ENCODE data around the gene RGS1.

RGS1 gene

DNA sequence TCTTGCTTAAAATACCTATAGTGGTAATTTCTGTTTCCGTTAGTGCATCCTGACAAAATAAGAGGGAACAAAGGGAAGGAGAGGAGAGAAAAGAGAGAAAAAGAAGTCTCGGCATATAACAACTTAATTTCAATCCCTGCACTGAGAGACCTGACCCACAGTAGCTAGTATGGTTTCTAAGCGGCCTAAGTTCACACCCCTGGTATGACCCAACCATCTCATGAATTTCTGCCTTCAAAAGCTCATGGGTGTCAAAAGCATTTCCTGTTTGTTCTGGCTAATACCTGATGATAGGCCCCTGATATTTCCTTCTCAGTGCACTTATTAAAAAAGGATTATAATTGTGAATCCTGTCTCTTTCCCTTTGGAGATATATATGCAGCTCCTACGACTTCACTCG is 32.1 kb upstream of the RGS1 start:
- peaks cover 24% of the 10 kb centered on the region for H3K4me1 Mint-ChIP-seq (ENCODE audit: low read depth)
- intact Hi-C loops (cut with micrococcal nuclease) = no loop called here
- no peaks in the 10 kb centered on the region for H3K27me3 Mint-ChIP-seq
- H3K27ac Mint-ChIP-seq = peak overlapping the region; percentile 26
- no peaks in the 10 kb centered on the region for H3K36me3 Mint-ChIP-seq (ENCODE audit: low read depth)
- no peaks in the 10 kb centered on the region for H3K9me3 Mint-ChIP-seq
- no peak overlapping the region for H3K4me3 Mint-ChIP-seq

DNA sequence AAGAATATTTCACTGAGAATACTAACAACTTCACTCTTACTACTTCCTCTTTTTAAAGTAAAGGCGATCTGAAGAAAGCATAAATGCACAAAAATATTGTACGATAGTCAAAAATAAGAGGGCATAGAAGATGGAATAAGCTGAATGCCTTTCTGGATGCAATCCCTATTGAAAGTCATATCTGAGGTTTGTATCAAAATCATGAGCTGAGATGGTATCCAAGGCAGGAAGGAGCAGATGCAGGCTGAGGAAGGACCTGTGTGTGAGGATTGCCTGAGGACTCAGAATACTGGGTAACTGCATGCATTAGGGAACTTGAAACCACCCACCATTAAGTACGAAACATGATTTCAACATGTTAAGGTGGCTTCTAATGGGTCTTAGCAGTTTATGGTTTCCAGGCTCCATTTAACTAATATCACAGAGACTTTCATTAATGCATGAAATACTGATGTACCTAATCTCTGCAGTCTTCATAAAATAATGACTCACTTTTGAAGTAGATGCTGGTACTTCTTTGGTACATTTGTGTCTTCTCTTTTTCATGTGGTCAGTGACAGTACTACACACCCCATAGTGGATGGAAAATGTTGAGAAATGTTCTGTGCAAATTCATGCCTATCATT is 29.6 kb upstream of the RGS1 start:
- H3K36me3 Mint-ChIP-seq (ENCODE audit: low read depth) = no peaks in the 10 kb centered on the region
- H3K4me3 Mint-ChIP-seq = peak overlapping the region; percentile 52
- H3K9me3 Mint-ChIP-seq = no peaks in the 10 kb centered on the region
- peaks cover 25% of the 10 kb centered on the region for H3K4me1 Mint-ChIP-seq (ENCODE audit: low read depth)
- H3K27me3 Mint-ChIP-seq = no peaks in the 10 kb centered on the region
- H3K27ac Mint-ChIP-seq = peak overlapping the region; percentile 77
- intact Hi-C loops (cut with micrococcal nuclease) = loop anchor here (1.0 to 5.0 kb wide), 2 partner anchors 16 to 34 kb away; no protein-coding TSS in a partner anchor

DNA sequence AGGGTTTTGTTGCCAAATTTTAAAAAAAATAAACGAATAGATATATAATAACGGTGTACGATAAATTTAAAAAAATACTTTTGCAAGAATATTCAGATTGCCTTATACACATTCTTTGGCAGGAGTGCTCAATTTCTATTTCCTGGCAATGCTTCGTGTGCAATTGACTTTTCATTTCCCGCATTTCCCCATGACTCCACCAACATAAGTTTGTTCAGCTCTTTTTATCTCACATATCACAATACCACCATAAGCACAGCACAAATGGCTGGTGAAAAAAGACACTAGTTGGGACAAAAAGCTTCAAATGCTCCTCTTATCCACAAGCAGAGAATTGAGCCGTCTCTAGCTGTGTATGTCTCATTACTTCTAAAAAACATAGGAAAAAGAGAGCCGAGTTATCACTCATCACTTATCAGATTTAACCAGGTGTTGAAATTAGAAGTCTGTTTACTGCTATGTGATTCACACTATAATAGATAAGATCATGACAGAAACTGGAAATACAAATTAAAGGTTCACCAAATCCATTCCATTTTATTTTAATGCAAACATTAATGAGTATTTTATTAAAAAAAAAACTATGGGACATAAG is 28.9 kb upstream of the RGS1 start:
- no peaks in the 10 kb centered on the region for H3K27me3 Mint-ChIP-seq
- peaks cover 29% of the 10 kb centered on the region for H3K4me1 Mint-ChIP-seq (ENCODE audit: low read depth)
- intact Hi-C loops (cut with micrococcal nuclease) = loop anchor here (5.0 kb wide), 1 partner anchor 34 kb away; no protein-coding TSS in a partner anchor
- H3K4me3 Mint-ChIP-seq = no peak overlapping the region
- no peak overlapping the region for H3K27ac Mint-ChIP-seq
- H3K9me3 Mint-ChIP-seq = no peaks in the 10 kb centered on the region
- no peaks in the 10 kb centered on the region for H3K36me3 Mint-ChIP-seq (ENCODE audit: low read depth)

DNA sequence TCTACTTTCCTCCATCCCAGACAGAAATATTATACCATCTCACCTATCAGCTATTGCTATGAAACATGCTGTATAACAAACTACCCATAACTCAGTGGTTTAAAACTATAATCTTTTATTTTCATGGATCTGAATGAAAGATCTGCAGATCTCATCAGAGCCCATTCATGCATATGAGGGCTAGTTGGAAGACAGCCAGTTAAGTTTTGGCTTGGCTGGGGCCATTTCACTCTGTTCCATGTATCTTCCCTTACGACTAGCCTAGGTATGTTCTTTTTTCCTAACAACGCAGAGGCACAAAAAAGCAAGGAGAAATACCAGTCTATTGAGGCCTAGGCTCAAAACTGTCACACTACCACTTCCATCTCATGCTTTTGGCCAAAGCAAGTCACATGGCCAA is 28.1 kb upstream of the RGS1 start:
- Mint-ChIP-seq H3K27ac (no peak overlapping the region), H3K27me3 (no peaks in the 10 kb centered on the region), H3K4me3 (no peak overlapping the region), H3K9me3 (no peaks in the 10 kb centered on the region), H3K4me1 (ENCODE audit: low read depth) (peaks cover 29% of the 10 kb centered on the region), H3K36me3 (ENCODE audit: low read depth) (no peaks in the 10 kb centered on the region)
- intact Hi-C loops (cut with micrococcal nuclease) = loop anchor here (5.0 kb wide), 1 partner anchor 35 kb away; no protein-coding TSS in a partner anchor

DNA sequence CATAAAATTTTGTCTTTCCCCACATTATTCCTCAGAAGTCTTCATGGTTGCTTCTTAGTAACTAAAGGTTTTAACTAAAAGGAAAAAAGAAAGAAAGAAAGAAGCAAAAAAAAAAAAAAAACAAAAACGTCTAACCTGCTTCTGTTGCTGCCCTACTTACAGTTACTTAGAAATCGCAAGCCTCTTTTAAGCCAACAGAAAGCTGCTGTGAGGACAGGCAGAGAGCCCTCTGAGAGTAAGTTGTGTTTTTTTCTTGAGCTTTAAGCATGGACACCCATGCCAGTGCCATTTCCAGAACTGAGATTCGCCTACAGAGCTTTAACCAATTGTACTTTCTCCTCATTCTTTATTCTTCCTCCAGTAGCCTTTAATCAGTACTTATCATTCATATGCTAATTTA is 25.6 kb upstream of the RGS1 start:
- no peaks in the 10 kb centered on the region for H3K27me3 Mint-ChIP-seq
- H3K4me1 Mint-ChIP-seq (ENCODE audit: low read depth) = peaks cover 23% of the 10 kb centered on the region
- no peaks in the 10 kb centered on the region for H3K36me3 Mint-ChIP-seq (ENCODE audit: low read depth)
- H3K9me3 Mint-ChIP-seq = no peaks in the 10 kb centered on the region
- H3K27ac Mint-ChIP-seq = peak overlapping the region; percentile 68
- intact Hi-C loops (cut with micrococcal nuclease) = loop anchor here (5.0 kb wide), 1 partner anchor 38 kb away; no protein-coding TSS in a partner anchor
- H3K4me3 Mint-ChIP-seq = no peak overlapping the region

DNA sequence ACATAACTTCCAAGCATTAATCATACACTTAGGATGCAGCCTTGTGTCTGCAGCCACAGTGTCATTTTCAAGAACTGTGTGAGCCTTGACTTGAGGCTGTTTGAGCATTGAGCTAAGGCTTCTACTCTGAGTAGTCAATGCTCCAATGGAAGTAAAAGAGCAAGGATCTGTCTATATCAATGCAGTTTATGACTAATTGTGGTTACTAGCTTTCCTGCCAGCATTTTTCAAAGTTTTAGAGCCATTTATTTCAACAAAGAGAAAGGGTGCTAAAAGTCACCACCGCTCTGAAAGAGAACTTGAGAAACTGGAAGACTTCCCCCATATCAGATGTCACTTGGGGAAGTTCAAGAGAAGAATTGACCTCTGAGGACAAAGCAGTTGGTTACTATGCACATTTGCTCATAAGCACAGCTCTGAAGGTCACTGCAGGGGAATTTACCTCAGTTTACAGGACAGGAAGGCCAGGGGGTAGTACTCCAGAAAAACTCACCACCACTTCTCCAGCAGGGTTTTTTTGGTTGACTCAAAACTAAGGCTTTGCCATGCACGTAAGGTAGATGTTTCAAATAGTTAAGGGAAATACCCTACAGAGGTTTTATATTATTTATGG is 24.5 kb upstream of the RGS1 start:
- Mint-ChIP-seq H3K36me3 (ENCODE audit: low read depth) (no peaks in the 10 kb centered on the region), H3K4me3 (no peak overlapping the region), H3K27me3 (no peaks in the 10 kb centered on the region), H3K9me3 (no peaks in the 10 kb centered on the region), H3K4me1 (ENCODE audit: low read depth) (peaks cover 20% of the 10 kb centered on the region), H3K27ac (peak overlapping the region; percentile 76)
- intact Hi-C loops (cut with micrococcal nuclease) = no loop called here

DNA sequence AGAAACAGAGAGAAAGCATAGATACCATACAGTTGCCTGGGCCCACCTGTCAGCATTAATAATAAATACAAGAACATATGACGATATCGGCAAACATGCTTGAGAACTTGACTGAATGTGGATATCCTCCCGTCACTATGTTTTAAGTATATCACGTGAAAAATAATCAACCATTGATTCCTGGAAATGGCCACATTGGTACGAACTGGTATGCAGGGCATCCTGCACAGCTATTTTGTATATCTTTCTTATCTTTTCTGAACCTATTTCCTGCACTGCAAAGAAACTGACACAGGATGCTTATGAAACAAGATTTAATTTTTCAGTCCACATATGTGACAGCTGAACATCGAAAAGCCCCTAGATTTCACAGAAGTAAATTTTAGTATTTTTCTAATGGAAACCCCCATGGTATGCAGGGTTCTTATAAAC is 22.8 kb upstream of the RGS1 start:
- no peak overlapping the region for H3K27ac Mint-ChIP-seq

DNA sequence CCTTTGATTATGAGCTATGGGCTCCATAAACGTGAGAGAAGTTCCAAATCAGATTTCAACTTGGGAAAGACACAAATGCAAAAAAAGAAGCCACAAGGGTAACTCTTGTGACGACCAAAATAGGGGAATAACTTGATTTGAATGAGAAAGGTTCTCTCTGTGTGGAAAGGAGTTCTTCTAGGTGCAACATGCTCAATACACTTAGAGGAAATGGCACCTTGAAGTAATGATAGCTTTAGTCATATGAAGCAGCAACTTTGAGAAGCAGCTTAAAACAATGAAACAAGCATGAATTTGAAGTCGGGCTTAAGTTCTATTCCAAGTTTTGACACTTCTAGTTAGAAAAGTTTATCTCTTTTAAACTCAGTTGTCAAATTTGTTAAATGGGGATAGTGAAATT is 21.8 kb upstream of the RGS1 start:
- no peak overlapping the region for H3K4me3 Mint-ChIP-seq
- no peaks in the 10 kb centered on the region for H3K36me3 Mint-ChIP-seq (ENCODE audit: low read depth)
- no peaks in the 10 kb centered on the region for H3K9me3 Mint-ChIP-seq
- H3K27me3 Mint-ChIP-seq = no peaks in the 10 kb centered on the region
- peaks cover 14% of the 10 kb centered on the region for H3K4me1 Mint-ChIP-seq (ENCODE audit: low read depth)
- intact Hi-C loops (cut with micrococcal nuclease) = no loop called here
- no peak overlapping the region for H3K27ac Mint-ChIP-seq

More for the DNA sequence above, 22.8 kb upstream of the RGS1 start:
- Mint-ChIP-seq H3K36me3 (ENCODE audit: low read depth) (no peaks in the 10 kb centered on the region), H3K27me3 (no peaks in the 10 kb centered on the region), H3K9me3 (no peaks in the 10 kb centered on the region), H3K4me3 (no peak overlapping the region), H3K4me1 (ENCODE audit: low read depth) (peaks cover 14% of the 10 kb centered on the region)
- intact Hi-C loops (cut with micrococcal nuclease) = no loop called here

DNA sequence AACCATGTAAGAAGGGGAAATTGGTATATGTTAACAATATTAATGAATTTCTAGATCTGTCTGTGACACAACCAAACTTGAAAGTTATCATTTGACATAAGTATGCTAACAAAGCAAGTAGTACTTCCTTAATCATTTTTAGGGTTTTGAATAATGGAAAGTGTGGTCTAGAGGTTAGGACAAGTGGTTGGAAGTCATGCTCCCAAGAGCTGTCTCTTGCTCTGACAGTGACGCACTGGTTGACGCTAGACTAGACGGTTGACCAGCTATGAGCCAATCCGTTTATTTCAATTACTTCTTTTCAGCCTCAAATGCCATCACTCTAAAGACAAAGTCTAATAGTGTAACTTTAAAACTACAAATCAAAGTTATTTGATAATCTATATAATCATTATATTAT is 20.7 kb upstream of the RGS1 start:
- no peaks in the 10 kb centered on the region for H3K36me3 Mint-ChIP-seq (ENCODE audit: low read depth)
- H3K27me3 Mint-ChIP-seq = no peaks in the 10 kb centered on the region
- H3K4me1 Mint-ChIP-seq (ENCODE audit: low read depth) = peaks cover 13% of the 10 kb centered on the region
- H3K9me3 Mint-ChIP-seq = no peaks in the 10 kb centered on the region
- no peak overlapping the region for H3K4me3 Mint-ChIP-seq
- intact Hi-C loops (cut with micrococcal nuclease) = no loop called here
- H3K27ac Mint-ChIP-seq = no peak overlapping the region

DNA sequence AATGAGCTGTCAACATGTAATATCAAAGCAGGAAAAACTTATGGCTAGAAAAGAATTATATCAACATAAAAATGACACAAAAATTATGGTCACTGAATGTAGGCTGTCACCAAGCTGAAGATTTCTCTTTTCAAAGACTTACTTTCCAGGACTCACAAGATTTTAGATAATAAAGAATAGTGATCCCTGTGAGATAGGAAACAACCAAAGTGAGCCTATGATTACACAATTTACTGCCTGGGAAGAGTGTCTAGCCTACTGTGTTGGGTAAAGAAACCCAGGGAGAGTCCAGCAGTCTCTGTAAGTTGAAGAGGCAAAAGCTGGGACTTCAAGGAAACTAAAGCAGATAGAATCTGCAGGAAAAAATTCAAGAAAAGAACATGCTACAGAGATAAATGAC is 20.2 kb upstream of the RGS1 start:
- Mint-ChIP-seq H3K36me3 (ENCODE audit: low read depth) (no peaks in the 10 kb centered on the region), H3K27me3 (no peaks in the 10 kb centered on the region), H3K4me3 (no peak overlapping the region), H3K9me3 (no peaks in the 10 kb centered on the region), H3K27ac (no peak overlapping the region), H3K4me1 (ENCODE audit: low read depth) (peaks cover 8% of the 10 kb centered on the region)
- intact Hi-C loops (cut with micrococcal nuclease) = no loop called here

DNA sequence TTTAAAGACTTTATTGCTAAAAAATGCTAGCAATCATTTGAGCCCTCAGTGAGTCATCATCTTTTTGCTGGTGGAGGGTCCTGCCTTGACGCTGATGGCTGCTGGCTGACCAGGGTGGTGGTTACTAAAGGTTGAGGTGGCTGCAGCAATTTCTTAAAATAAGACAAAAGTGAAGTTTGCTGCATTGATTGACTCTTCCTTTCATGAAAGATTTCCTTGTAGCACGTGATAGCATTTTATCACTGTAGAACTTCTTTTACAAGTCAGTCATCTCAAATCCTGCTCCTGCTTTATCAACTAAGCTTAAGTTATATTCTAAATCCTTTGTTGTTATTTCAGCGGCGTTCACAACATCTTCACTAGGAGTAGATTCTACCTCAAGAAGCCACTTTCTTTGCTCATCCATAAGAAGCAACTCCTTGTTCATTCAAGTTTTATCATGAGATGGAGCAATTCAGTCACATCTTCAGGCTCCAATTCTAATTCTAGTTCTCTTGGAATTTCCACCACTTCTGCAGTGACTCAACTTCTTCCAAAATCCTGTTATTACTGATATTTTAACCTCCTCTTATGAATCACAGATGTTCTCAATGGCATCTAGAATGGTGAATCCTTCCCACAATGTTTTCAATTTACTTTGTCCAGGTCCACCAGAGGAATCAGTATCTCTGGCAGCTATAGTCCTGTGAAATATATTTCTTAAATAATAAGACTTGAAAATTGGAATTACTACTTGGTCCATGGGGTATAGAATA is 17.6 kb upstream of the RGS1 start:
- H3K4me3 Mint-ChIP-seq = no peak overlapping the region
- intact Hi-C loops (cut with micrococcal nuclease) = no loop called here
- no peaks in the 10 kb centered on the region for H3K9me3 Mint-ChIP-seq
- peaks cover 4% of the 10 kb centered on the region for H3K4me1 Mint-ChIP-seq (ENCODE audit: low read depth)
- H3K27me3 Mint-ChIP-seq = no peaks in the 10 kb centered on the region
- no peak overlapping the region for H3K27ac Mint-ChIP-seq
- H3K36me3 Mint-ChIP-seq (ENCODE audit: low read depth) = no peaks in the 10 kb centered on the region

DNA sequence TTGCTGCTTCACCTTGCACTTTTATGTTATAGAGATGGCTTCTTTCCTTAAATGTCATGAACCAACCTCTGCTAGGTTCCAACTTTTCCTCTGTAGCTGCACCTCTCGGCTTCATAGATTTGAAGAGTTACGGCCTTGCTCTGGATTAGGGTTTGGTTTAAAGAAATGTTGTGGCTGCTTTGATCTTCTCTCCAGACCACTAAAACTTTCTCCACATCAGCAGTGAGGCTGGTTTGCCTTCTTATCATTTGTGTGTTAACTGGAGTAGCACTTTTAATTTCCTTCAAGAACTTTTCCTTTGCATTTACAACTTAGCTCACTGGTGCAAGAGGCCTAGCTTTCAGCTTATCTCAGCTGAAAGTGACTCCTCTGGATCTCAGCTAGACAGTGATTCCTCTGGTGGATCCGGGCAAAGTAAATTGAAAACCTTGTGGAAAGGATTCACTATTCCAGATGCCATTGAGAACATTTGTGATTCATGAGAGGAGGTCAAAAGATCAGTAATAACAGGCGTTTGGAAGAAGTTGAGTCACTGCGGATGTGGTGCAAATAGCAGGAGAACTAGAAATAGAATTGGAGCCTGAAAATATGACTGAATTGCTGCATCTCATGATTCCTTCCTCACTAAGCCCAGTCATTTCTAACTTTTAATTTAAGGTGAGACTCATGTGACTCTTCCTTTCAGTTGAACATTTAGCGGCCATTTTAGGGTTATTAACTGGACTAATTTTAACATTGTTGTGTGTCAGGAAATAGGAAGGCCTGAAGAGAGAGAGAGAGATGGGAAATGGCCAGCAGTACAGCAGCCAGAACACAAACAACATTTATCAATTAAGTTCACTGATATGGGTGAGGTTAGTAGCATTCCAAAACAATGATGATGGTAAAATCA is 16.2 kb upstream of the RGS1 start:
- Mint-ChIP-seq H3K27ac (no peak overlapping the region), H3K4me3 (no peak overlapping the region), H3K9me3 (no peaks in the 10 kb centered on the region), H3K36me3 (ENCODE audit: low read depth) (no peaks in the 10 kb centered on the region), H3K4me1 (ENCODE audit: low read depth) (peaks cover 4% of the 10 kb centered on the region), H3K27me3 (no peaks in the 10 kb centered on the region)
- intact Hi-C loops (cut with micrococcal nuclease) = loop anchor here (5.0 kb wide), 1 partner anchor 32 kb away; no protein-coding TSS in a partner anchor

DNA sequence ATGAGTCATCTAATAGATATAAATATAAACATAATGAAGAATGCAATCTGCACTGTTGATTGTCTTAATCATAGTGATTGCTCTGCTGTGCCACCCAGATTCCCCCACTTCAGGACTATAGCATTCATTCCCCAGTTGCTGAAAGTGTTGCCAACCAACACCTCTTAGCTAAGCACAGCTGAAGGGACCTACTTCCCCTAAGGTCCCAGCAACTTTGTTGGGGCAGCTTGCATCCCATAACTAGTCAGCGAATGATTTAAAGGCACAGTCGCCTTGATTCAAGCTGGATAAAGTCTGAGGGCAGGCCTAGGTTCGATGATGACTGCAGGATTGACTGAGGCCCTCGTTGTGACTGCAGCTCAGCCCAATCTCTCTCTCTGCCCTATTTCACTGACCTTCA is 14.3 kb upstream of the RGS1 start:
- intact Hi-C loops (cut with micrococcal nuclease) = loop anchor here (5.0 kb wide), 1 partner anchor 34 kb away; no protein-coding TSS in a partner anchor
- H3K9me3 Mint-ChIP-seq = no peaks in the 10 kb centered on the region
- no peaks in the 10 kb centered on the region for H3K36me3 Mint-ChIP-seq (ENCODE audit: low read depth)
- no peak overlapping the region for H3K4me3 Mint-ChIP-seq
- no peak overlapping the region for H3K27ac Mint-ChIP-seq
- no peaks in the 10 kb centered on the region for H3K27me3 Mint-ChIP-seq
- peaks cover 20% of the 10 kb centered on the region for H3K4me1 Mint-ChIP-seq (ENCODE audit: low read depth)

All from dendritic cell treated with granulocyte-macrophage colony-stimulating factor and Interleukin-4, amounts not matched to agents 40 ng/mL and 50 ng/mL, for 4 days (primary cell).